HL-60/S4 treated with phorbol 12-myristate 13-acetate at 8.2 ng/mL for 4 days and 3 days (cell line): ENCODE measurements around the gene PTPRF.
"Not testable (repeated sequence)": the region's sequence is repeated elsewhere in the genome, so short reads cannot be mapped to it uniquely, and the experiment has no call there.

ENCODE experiments used
- in situ Hi-C: fragments of 300-500 bp; cut with MboI; formaldehyde crosslinking; loops from 2 replicates; pipeline ENCODE4 v1.15.0; 2022; ENCODE audit warnings: low sequenced_read_pairs

The PTPRF gene

DNA sequence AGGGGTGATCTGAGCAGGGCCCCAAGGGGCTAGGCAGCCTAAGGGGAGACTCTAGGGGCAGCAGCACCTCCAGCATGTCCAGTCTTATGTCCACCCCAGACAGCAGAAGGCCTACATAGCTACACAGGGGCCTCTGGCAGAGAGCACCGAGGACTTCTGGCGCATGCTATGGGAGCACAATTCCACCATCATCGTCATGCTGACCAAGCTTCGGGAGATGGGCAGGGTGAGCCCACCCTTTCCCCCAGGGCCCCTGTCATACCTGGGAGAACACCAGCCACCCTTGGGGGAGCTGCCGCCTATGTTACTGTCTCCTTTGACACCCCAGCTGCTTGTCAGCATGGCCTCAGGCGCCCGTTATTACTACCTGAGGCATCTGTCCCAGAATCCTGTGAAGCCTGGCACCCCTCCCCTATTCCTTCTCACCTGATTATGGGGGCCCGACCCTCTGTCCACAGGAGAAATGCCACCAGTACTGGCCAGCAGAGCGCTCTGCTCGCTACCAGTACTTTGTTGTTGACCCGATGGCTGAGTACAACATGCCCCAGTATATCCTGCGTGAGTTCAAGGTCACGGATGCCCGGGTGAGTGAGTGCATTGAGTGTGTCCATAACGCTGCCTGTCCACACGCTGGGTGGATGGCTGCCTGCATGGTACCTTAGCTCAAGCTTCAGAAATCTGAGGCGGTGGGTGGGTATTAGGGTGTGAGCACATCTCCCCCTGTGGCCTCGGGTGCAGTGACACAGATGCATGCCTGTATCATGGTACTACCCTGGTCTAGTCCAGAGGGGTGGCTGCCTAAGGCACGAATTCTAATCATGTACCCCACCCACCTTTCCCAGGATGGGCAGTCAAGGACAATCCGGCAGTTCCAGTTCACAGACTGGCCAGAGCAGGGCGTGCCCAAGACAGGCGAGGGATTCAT is 89.6 kb downstream of the PTPRF start:
- in situ Hi-C loops, result no loop called here

DNA sequence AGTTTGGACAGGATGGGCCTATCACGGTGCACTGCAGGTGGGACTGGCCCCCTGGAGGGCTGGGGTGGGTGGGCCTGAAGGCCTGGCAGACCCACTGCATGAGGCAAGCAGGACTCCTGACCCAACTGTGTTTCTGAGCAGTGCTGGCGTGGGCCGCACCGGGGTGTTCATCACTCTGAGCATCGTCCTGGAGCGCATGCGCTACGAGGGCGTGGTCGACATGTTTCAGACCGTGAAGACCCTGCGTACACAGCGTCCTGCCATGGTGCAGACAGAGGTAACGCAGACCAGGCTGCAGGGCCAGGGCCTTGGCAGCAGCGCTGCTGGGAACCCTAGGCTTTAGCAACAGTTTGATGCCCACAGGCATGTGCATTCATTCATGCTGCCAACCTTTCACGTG is 90.3 kb downstream of the PTPRF start:
- in situ Hi-C loops, result no loop called here

DNA sequence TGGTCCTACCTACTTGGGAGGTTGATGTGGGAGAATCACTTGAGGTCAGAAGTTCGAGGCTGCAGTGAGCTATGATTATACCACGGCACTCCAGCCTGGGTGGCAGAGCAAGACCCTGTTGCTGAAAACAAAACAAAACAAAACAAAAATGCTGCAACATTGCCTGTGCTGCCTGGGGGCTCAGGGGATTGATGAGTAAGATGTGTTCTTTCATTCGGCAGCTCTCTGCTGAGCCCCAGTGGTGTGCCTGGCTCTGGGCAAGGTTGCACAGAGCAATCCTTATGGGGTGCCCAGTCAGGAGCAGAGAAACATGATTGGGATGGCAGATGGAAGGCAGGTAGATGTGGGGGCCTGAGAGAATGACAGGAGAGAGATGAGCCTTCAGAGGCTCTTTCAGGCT is 90.7 kb downstream of the PTPRF start:
- in situ Hi-C loops, result no loop called here

GRCh38 chr1:43621861-43622260 is 91.2 kb downstream of the PTPRF start:
- in situ Hi-C loops, result no loop called here

DNA sequence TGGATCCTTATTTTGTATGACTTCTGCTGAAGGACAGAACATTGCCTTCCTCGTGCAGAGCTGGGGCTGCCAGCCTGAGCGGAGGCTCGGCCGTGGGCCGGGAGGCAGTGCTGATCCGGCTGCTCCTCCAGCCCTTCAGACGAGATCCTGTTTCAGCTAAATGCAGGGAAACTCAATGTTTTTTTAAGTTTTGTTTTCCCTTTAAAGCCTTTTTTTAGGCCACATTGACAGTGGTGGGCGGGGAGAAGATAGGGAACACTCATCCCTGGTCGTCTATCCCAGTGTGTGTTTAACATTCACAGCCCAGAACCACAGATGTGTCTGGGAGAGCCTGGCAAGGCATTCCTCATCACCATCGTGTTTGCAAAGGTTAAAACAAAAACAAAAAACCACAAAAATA is 91.8 kb downstream of the PTPRF start:
- in situ Hi-C loops, result no loop called here

- in situ Hi-C loops, result no loop called here
Observed at GRCh38 chr1:43622901-43623780, 92.5 kb downstream of the PTPRF start.

DNA sequence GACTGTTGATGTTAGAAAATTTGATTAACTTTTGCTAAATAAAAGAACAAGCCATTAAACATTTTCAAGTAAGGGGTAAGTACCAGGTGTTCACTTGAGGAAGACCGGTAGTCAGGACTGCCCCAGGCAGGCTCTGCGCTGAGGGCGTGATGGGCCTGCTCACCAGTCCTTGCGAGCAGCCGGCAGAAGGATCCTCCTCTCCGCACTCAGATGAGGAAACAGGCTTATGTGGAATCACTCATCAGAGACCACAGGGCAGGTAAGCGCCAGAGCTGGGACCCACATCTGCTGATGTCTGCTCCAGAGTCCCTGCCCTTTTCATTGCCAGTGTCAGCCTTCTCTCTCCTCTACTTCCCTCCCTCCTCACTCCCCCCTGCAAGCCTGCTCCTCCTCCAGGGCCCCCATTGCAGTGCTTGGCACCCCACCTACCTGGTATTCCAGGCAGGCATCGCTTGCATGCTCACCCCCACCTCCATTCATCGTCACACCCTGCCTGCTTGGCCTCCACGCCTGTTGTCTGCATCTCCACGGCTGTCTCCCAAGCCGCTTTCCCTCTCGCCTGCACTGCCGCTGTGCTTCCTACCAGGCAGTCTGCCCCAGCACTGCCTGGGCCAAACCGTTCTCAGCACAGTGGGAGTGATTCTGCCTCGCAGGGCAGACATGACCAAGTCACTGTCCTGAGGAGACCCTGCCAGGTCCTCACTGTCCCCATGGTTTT is 94.5 kb downstream of the PTPRF start:
- in situ Hi-C loops, result no loop called here

GRCh38 chr1:43632135-43632670 is 101.5 kb downstream of the PTPRF start:
- in situ Hi-C loops, result no loop called here

DNA sequence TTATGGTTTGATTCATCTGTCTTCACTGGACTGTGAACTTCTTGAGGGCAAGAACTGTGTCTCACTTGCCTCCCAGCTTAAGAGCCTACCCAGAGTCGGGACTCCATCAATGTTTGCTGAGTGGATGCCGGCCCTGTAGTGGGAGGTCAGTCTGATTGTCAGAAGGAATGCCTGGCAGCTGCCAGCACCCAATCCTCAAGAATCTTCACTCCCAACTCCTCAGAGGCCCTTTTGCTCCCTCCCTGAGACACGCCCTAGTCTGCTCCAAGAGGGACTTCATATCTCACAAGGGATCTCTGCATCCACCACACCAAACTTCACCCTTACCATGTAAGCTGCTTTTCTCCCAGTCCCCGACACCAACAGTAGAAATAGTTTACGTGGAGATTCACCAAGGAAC is 104.0 kb downstream of the PTPRF start:
- in situ Hi-C loops, result no loop called here

GRCh38 chr1:43636006-43636641 is 105.4 kb downstream of the PTPRF start:
- in situ Hi-C loops, result no loop called here

DNA sequence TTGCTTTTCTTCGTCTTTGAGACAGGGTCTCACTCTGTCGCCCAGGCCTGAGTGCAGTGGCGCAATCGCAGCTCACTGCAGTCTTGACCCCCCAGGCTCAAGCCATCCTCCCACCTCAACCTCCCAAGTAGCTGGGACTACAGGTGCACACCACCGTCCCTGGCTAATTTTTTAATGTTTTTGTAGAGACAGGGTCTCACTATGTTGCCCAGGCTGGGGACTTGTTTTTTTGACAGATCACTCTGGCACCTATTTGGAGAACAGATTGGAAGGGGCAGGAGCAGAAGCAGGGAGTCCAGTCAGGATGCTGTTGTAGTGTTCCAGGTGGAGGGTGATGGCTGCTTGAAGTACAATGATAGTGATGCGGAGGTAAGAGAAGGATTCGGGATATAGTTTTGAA is 106.6 kb downstream of the PTPRF start:
- in situ Hi-C loops, result no loop called here

- in situ Hi-C loops, result not testable (repeated sequence)
Observed at GRCh38 chr1:43638381-43638780, 107.7 kb downstream of the PTPRF start.

- in situ Hi-C loops, result no loop called here
Observed at GRCh38 chr1:43639976-43640794, 109.5 kb downstream of the PTPRF start.

- in situ Hi-C loops, result no loop called here
Observed at GRCh38 chr1:43644558-43644957, 113.9 kb downstream of the PTPRF start.

DNA sequence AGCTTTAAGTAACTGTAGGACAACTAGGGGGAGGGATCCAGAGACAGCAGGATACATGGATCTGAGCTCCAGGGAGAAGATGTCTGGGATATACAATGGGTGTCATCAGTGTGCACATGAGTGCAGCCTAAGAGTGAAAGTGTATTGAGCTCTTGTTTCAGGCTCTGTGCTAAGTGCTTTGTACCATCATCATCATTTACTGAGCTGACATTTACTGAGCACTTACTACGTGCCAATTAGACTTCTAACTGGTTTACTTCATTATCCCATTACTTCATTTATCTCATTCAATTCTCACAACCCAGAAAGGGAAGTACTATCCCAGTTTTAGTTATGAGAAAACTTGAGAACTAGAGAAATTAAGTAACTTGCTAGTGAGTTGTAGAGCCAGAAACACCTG is 114.8 kb downstream of the PTPRF start:
- in situ Hi-C loops, result no loop called here

DNA sequence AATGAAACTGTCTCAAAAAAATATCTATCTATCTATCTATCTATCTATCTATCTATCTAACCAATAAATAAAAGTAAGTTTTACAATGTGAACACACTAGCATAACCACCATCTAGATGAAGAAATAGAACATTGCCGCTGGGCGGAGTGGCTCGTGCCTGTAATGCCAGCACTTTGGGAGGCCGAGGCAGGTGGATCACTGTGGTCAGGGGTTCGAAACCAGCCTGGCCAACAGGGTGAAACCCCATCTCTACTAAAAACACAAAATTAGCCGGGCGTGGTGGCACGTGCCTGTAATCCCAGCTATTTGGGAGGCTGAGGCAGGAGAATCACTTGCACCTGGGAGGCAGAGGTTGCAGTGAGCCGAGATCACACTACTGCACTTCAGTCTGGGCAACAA is 116.6 kb downstream of the PTPRF start:
- in situ Hi-C loops, result not testable (repeated sequence)

- in situ Hi-C loops, result no loop called here
Observed at GRCh38 chr1:43648221-43648847, 117.7 kb downstream of the PTPRF start.

- in situ Hi-C loops, result no loop called here
Observed at GRCh38 chr1:43648876-43649477, 118.3 kb downstream of the PTPRF start.
